Psoas muscle (tissue), 8 donors: ENCODE data around the gene S1PR3. TPM values are rescaled to one million over a fixed set of nuclear protein-coding genes. Genes with fewer than 3 reads are reported as not detected.
A peak's percentile ranks its signal among the peaks of the same experiment; 100 is the strongest.

ENCODE experiments used
- ATAC-seq, 4 donors: fragments of 200-7000 bp; cut with Tn5 transposase; one replicate each; pipeline ENCODE4 v1.9.1; 2020; ENCODE audit warnings: moderate library complexity in 3 of 4, mild to moderate bottlenecking in 2 of 4
- DNase-seq, 2 donors: peaks; one replicate each; pipeline ENCODE4 v3.0.0-alpha.2; 2020
- H3K27ac ChIP-seq: fragments of 200-600 bp; one replicate; pipeline ENCODE4 v1.8.0; 2022
- H3K27me3 ChIP-seq, 3 donors: fragments of 200-600 bp in 1 of 3; one replicate each; pipeline versions ENCODE4 v1.6.1 to v1.8.0; 2013 to 2022; ENCODE audit warnings: low read length in 2 of 3, mild to moderate bottlenecking in 2 of 3, moderate library complexity in 1 of 3; ENCODE audit not compliant: insufficient read depth in 3 of 3
- H3K36me3 ChIP-seq, 2 donors: fragments of 200-600 bp in 1 of 2; one replicate each; pipeline versions ENCODE4 v1.6.1 to v1.8.0; 2013 to 2022; ENCODE audit warnings: low read depth in 1 of 2, mild to moderate bottlenecking in 1 of 2, moderate library complexity in 1 of 2; ENCODE audit not compliant: insufficient read depth in 1 of 2
- H3K4me1 ChIP-seq: fragments of 200-600 bp; one replicate; pipeline ENCODE4 v1.8.0; 2022
- H3K4me3 ChIP-seq: fragments of 200-600 bp; one replicate; pipeline ENCODE4 v1.8.0; 2022; ENCODE audit warnings: mild to moderate bottlenecking
- H3K9me3 ChIP-seq: fragments of 200-600 bp; one replicate; pipeline ENCODE4 v1.8.0; 2022
- WGBS, 3 donors: extraction: QIAGEN DNeasy Blood & Tissue Kit; methylation state at CpG; one replicate each; pipeline versions ENCODE4 v1.1.6 to v1.1.7; 2013; 5-methylcytosine and 5-hydroxymethylcytosine counted together
- intact Hi-C, 2 donors: fragments of 100-400 bp; cut with DNase I; formaldehyde crosslinking; loops; one replicate each; pipeline versions ENCODE4 v1.11.0 to v1.14.2; 2022
- polyA plus RNA-seq, 3 donors: library from polyadenylated mRNA; stranded (reverse); fragments of 200-250 nt; gene quantifications; one replicate each; pipeline ENCODE4 v1.2.3, GENCODE V29; 2013
- total RNA-seq, 4 donors: library from RNA; stranded (reverse); fragmentation: NEBNext Ultra II Directional in 2 of 4; extraction: Animal tissue kit (Norgen Biotek cat#: 25700) in 2 of 4; gene quantifications; one replicate each; pipeline versions ENCODE4 v1.2.1 to v1.2.4, GENCODE V29; 2021 to 2023
- TF ChIP-seq, protein P1 (sequence below): fragments of 200-600 bp; IDR thresholded peaks from one replicate; pipeline ENCODE4 v1.8.0; 2022; ENCODE audit warnings: antibody characterized with exemption
- donor health status: healthy with polysubstance abuse.
- donor health status: DM: no; HTN: no; CAD: no; lungs with moderate emphysema.
- donor health status: Bipolar disorder and iron deficiency.
- donor health status: healthy.
- donor health status: DM: yes; HTN: yes; CAD: no.
- donor health status: DM: no; HTN: no; CAD: no.
- donor health status: DM: no; HTN: no; CAD: no.
- donor health status: DM: yes; HTN: yes; CAD: no.

The S1PR3 gene
- total and polyA plus RNA-seq, 7 donors: 2.3 to 5.2 (median 4.7) TPM

DNA sequence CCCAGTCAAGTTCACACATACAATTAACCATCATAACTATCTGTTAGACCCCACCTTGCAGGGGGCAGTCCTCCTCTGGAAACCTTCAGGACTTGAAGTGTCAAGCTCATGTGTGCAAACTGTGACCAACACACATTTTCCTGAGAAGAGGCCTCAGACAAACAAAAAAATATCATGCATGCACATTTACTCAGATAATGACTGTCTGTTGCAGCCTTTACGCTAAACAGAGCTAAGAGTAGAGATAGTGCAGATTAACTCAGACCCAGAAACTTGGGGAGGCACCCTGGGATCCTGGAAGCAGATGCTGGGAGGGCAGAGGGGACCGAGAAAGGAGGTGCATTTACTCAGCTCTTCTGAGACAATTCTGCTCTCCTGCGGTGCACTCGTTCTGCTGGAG is 3.6 kb upstream of the S1PR3 start:
- H3K27me3 ChIP-seq: peaks cover 3 to 22% (median 16%) of the 10 kb centered on the region in 3 donors
- DNase-seq (no peak), ATAC-seq (no peak)
- intact Hi-C loops: no loop called here
- no peak overlapping the region for H3K4me3 ChIP-seq
- 80 to 89% (median 80%) methylated on average over 4 of the region's 4 CpGs for WGBS, 3 donors
- H3K4me1 ChIP-seq: no peaks in the 10 kb centered on the region
- H3K9me3 ChIP-seq: no peaks in the 10 kb centered on the region
- H3K27ac ChIP-seq: no peak overlapping the region
- H3K36me3 ChIP-seq: no peaks in the 10 kb centered on the region
- TF ChIP-seq, protein P1, sequence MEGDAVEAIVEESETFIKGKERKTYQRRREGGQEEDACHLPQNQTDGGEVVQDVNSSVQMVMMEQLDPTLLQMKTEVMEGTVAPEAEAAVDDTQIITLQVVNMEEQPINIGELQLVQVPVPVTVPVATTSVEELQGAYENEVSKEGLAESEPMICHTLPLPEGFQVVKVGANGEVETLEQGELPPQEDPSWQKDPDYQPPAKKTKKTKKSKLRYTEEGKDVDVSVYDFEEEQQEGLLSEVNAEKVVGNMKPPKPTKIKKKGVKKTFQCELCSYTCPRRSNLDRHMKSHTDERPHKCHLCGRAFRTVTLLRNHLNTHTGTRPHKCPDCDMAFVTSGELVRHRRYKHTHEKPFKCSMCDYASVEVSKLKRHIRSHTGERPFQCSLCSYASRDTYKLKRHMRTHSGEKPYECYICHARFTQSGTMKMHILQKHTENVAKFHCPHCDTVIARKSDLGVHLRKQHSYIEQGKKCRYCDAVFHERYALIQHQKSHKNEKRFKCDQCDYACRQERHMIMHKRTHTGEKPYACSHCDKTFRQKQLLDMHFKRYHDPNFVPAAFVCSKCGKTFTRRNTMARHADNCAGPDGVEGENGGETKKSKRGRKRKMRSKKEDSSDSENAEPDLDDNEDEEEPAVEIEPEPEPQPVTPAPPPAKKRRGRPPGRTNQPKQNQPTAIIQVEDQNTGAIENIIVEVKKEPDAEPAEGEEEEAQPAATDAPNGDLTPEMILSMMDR: no peak

DNA sequence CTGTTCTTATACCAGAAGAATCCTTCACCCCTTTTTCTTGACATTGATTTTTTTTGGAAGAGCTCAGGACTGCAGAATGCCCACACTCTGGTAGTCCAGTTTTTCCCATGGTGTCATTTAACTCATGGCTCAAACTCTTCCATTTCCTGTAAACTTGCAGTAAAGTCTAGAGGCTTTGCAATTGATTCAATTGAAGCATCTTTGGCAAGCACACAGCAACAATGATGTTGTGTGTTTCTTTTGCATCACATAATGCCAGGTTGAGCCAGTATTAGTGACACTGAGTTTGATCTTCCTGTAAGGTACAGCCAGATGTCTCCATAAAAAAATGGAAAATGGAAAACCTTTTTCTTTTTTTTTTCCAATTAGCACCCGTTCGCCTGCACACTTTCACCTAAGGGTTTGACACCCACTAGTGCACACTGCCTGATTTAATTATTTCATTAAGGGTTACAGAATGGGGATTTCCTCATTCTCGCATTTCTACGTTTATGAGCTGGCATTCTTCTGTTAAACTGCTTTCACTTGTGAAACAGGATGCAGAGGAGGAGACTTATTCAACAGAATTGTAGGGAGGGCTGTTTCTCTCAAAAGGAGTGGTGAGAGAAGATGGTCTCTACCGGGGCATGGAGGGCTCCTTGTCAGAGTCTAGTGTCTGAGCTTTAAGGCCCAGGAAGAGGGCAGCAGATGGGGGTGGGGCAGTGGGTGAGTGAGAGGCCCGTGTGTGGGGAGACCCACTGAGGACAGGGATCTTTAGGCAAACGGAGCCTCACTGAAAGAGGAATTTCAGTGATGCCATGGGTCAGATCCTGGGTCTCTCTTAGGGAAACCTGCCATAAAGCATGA is 2.2 kb upstream of the S1PR3 start:
- H3K4me1 ChIP-seq: no peaks in the 10 kb centered on the region
- DNase-seq: no peak
- H3K9me3 ChIP-seq: no peaks in the 10 kb centered on the region
- H3K36me3 ChIP-seq: no peaks in the 10 kb centered on the region
- intact Hi-C loops: no loop called here
- ATAC-seq: peak in 1 of 4 donors; percentile 35
- no peak overlapping the region for H3K27ac ChIP-seq
- TF ChIP-seq, protein P1: no peak
- 34 to 42% (median 42%) methylated on average over 7 of the region's 7 CpGs for WGBS, 3 donors
- peaks cover 3 to 31% (median 12%) of the 10 kb centered on the region in 3 donors for H3K27me3 ChIP-seq
- no peak overlapping the region for H3K4me3 ChIP-seq

DNA sequence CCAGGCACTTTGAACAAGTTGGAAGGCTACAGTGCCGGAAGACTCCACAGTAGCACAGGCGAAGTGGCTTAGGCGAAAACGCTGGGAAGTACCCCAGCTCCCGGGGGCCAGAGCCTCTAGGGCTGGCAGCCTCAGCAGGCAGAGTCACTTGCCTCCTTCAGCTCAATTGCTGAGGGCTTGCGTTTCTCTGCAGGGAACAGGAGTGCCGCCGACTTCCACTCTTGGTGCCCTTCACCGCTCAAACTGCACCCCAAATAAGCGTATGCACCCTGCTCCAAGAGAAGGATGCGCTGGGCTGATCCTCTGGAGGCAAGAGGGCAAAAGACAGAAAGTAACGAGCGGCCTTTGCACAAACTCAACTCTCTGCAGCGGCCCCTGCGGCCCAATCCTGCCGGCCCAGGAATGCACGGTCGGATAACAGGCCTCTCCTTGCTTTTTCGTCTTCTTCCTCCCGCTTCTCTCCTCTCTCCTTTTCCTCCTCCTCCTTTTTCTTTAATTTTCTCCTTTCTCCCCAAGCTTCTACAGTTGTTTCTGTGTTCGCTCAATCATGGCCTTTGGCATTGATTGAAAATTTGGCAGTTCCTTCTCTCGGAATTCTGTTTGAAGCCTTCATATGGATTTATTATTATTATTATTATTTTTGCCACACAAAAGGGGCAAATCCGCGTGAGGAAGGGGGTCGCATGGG is 1.1 kb upstream of the S1PR3 start:
- Histone ChIP-seq H3K36me3 (no peaks in the 10 kb centered on the region), H3K27ac (no peak overlapping the region), H3K9me3 (no peaks in the 10 kb centered on the region), H3K4me3 (no peak overlapping the region), H3K4me1 (no peaks in the 10 kb centered on the region), H3K27me3 (peaks cover under 1 to 42% (median 12%) of the 10 kb centered on the region in 3 donors)
- ATAC-seq: no peak
- intact Hi-C loops: no loop called here
- no peak for DNase-seq
- WGBS, 3 donors: 84 to 86% (median 84%) methylated on average over 25 of the region's 25 CpGs
- TF ChIP-seq, protein P1: no peak

DNA sequence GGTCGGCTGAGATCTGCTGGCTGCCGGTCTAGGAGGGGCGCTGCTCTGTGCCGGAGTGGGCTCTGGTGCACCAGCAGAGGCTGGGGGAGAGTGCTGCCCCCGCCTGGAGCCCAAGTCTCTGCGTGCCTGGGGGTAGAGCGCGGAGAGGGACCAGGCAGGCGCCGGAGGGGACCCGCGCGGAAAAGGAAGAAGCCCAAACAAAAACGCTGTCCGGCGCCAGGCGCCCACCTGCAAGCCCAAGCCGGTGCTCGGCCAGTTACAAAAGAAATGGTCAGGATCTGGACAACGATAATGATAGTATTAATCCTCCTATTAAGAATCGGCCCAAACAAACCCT is 571 bp upstream of the S1PR3 start:
- Histone ChIP-seq H3K9me3 (no peaks in the 10 kb centered on the region), H3K4me3 (peak overlapping the region; percentile 67), H3K27me3 (peaks cover 0 to 42% (median 12%) of the 10 kb centered on the region in 3 donors), H3K4me1 (no peaks in the 10 kb centered on the region), H3K27ac (no peak overlapping the region), H3K36me3 (no peaks in the 10 kb centered on the region)
- WGBS, 3 donors: 34 to 45% (median 36%) methylated on average over 21 of the region's 21 CpGs
- ATAC-seq: peak in 2 of 4 donors; percentile 10 to 48
- intact Hi-C loops: no loop called here
- no peak for DNase-seq
- TF ChIP-seq, protein P1: no peak
